Measurements from ENCODE around the gene IL37.

The IL37 gene

GRCh38 chr2:112962308-112963175 is 51.6 kb downstream of the IL37 start:
- DNase-seq, result no peak

- DNase-seq, result no peak
These were observed 56.1 kb downstream of the IL37 start for GRCh38 chr2:112967023-112967422.
